H7 (cell line): ENCODE data around the gene HRH2. TPM values are rescaled to one million over a fixed set of nuclear protein-coding genes. Genes with fewer than 3 reads are reported as not detected.

Source experiments
- DNase-seq: peaks from one replicate; pipeline ENCODE4 v3.0.0; 2012
- H3K27me3 ChIP-seq: 2 replicates; pipeline ENCODE4 v1.6.0; 2011; ENCODE audit warnings: mild to moderate bottlenecking, low read length; ENCODE audit not compliant: control insufficient read depth, insufficient read depth
- H3K36me3 ChIP-seq: replicated peaks from 2 replicates; pipeline ENCODE4 v1.5.1; 2011; ENCODE audit warnings: low read length; ENCODE audit not compliant: control insufficient read depth, insufficient read depth
- H3K4me3 ChIP-seq: 2 replicates; pipeline ENCODE4 v1.5.1; 2011; ENCODE audit warnings: low read depth, mild to moderate bottlenecking, control low read depth, low read length, moderate library complexity; ENCODE audit not compliant: insufficient read depth
- total RNA-seq: library from RNA; depleted of rRNA; stranded (reverse); fragments of >200 nt; shearing (Covaris generic); gene quantifications from 2 replicates; pipeline ENCODE4 v1.2.3, GENCODE V29; 2014

The HRH2 gene
- total RNA-seq, 1 experiment from 2014 or later: 5.5 TPM

- DNase-seq: no peak
- Histone ChIP-seq H3K27me3 (no peaks in the 10 kb centered on the region), H3K36me3 (no peaks in the 10 kb centered on the region; the same call in 1 of the 2 replicates), H3K4me3 (no peak overlapping the region)
Measured at GRCh38 chr5:175697846-175698245, 40.0 kb downstream of the HRH2 start.

GRCh38 chr5:175698401-175699115, 40.7 kb downstream of the HRH2 start:
- DNase-seq: no peak
- Histone ChIP-seq H3K4me3 (no peak overlapping the region), H3K27me3 (no peaks in the 10 kb centered on the region), H3K36me3 (no peaks in the 10 kb centered on the region; the same call in 1 of the 2 replicates)

GRCh38 chr5:175700991-175701390, 43.1 kb downstream of the HRH2 start:
- H3K27me3 ChIP-seq: no peaks in the 10 kb centered on the region
- H3K36me3 ChIP-seq: no peaks in the 10 kb centered on the region; the same call in 1 of the 2 replicates
- DNase-seq: no peak
- no peak overlapping the region for H3K4me3 ChIP-seq

- Histone ChIP-seq H3K4me3 (no peak overlapping the region), H3K36me3 (no peaks in the 10 kb centered on the region; the same call in 1 of the 2 replicates), H3K27me3 (no peaks in the 10 kb centered on the region)
- no peak for DNase-seq
Measured at GRCh38 chr5:175701797-175702196, 43.9 kb downstream of the HRH2 start.

- no peak for DNase-seq
- no peaks in the 10 kb centered on the region for H3K27me3 ChIP-seq
- no peak overlapping the region for H3K4me3 ChIP-seq
- H3K36me3 ChIP-seq: no peaks in the 10 kb centered on the region; the same call in 1 of the 2 replicates
Measured at GRCh38 chr5:175706499-175706898, 48.6 kb downstream of the HRH2 start.

GRCh38 chr5:175707751-175708375, 50.0 kb downstream of the HRH2 start:
- DNase-seq: no peak
- Histone ChIP-seq H3K36me3 (no peaks in the 10 kb centered on the region; the same call in 1 of the 2 replicates), H3K27me3 (no peaks in the 10 kb centered on the region), H3K4me3 (no peak overlapping the region)

GRCh38 chr5:175709276-175709781, 51.5 kb downstream of the HRH2 start:
- Histone ChIP-seq H3K27me3 (no peaks in the 10 kb centered on the region), H3K4me3 (no peak overlapping the region), H3K36me3 (no peaks in the 10 kb centered on the region; the same call in 1 of the 2 replicates)
- no peak for DNase-seq

- H3K4me3 ChIP-seq: no peak overlapping the region
- no peak for DNase-seq
- H3K36me3 ChIP-seq: no peaks in the 10 kb centered on the region; the same call in 1 of the 2 replicates
- no peaks in the 10 kb centered on the region for H3K27me3 ChIP-seq
Measured at GRCh38 chr5:175710326-175710725, 52.5 kb downstream of the HRH2 start.

- H3K36me3 ChIP-seq: no peaks in the 10 kb centered on the region; the same call in 1 of the 2 replicates
Measured at GRCh38 chr5:175711031-175711430, 53.2 kb downstream of the HRH2 start.

GRCh38 chr5:175711472-175712312, 53.8 kb downstream of the HRH2 start:
- no peaks in the 10 kb centered on the region for H3K27me3 ChIP-seq
- H3K4me3 ChIP-seq: no peak overlapping the region
- no peaks in the 10 kb centered on the region; the same call in 1 of the 2 replicates for H3K36me3 ChIP-seq
- no peak for DNase-seq

More at GRCh38 chr5:175711031-175711430, 53.2 kb downstream of the HRH2 start:
- Histone ChIP-seq H3K4me3 (no peak overlapping the region), H3K27me3 (no peaks in the 10 kb centered on the region)
- DNase-seq: no peak

GRCh38 chr5:175712313-175712680, 54.4 kb downstream of the HRH2 start:
- Histone ChIP-seq H3K36me3 (no peaks in the 10 kb centered on the region; the same call in 1 of the 2 replicates), H3K27me3 (no peaks in the 10 kb centered on the region), H3K4me3 (no peak overlapping the region)
- no peak for DNase-seq

- no peak for DNase-seq
Measured at GRCh38 chr5:175712681-175713085, 54.8 kb downstream of the HRH2 start.

GRCh38 chr5:175713930-175714329, 56.1 kb downstream of the HRH2 start:
- no peak overlapping the region for H3K4me3 ChIP-seq
- no peak for DNase-seq
- no peaks in the 10 kb centered on the region; the same call in 1 of the 2 replicates for H3K36me3 ChIP-seq
- no peaks in the 10 kb centered on the region for H3K27me3 ChIP-seq

More at GRCh38 chr5:175712681-175713085, 54.8 kb downstream of the HRH2 start:
- no peak overlapping the region for H3K4me3 ChIP-seq
- H3K27me3 ChIP-seq: no peaks in the 10 kb centered on the region
- H3K36me3 ChIP-seq: no peaks in the 10 kb centered on the region; the same call in 1 of the 2 replicates

GRCh38 chr5:175714479-175715085, 56.7 kb downstream of the HRH2 start:
- no peak for DNase-seq
- Histone ChIP-seq H3K36me3 (no peaks in the 10 kb centered on the region; the same call in 1 of the 2 replicates), H3K27me3 (no peaks in the 10 kb centered on the region), H3K4me3 (no peak overlapping the region)
